Hypothalamus (tissue), 51 donors: Measurements from ENCODE around the gene SPATA6.
"Not testable (repeated sequence)": the region's sequence is repeated elsewhere in the genome, so short reads cannot be mapped to it uniquely, and the experiment has no call there.

ENCODE experiments used
- DNase-seq, 51 donors: peaks; one replicate each; lab custom pipeline; 2025; lab: John Stamatoyannopoulos, UW

SPATA6 gene

DNA sequence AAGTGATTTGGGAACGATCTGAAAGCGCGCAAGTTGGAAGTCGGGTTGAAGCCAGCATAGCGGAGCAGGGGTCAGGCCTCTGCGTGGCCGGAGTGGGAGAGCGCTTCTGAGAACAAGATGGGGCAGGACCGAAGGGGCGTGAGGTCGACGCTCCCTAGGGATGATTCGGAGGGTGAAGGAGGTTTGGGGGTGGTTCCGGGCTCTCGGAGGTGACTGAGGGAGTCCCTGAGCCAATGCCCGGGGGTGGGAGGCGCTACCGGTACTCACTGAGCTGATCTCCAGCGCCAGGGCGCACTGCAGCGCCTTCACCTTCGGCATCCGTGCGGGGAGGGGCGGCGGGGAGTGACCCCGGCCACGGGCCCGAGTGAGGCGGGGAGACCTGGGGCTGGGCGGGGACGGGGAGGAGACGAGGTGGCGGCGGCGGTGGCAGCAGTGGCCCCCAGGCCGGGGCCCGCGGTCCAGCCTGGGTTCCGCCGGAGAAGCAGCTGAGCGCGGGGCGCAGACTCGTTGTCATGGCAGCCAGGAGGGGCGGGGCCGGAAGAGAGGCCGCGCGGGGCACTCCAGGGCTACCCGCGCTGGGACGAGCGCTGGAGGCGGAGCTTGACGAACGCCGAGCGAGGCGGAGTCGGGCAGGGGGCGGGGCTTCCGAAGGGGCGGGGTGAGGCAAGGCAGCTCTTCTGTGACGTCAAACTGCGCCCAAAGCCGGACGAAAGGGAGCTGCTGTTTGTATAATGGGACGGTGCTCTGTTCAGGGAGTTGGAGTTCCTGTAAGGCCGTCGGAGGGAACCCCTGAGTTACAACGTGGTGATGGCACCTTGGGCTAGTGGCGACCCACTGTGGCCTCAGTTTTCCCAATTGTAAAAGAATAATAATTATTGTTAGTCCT lies at the start of gene SPATA6:
Gene SPATA6, minus strand, starts transcription at position 514 of the 886 bp plus-strand sequence. Its CDS starts 196 bp downstream, at position 318.
- DNase-seq: peak; percentile 59 to 99 (median 95)

DNA sequence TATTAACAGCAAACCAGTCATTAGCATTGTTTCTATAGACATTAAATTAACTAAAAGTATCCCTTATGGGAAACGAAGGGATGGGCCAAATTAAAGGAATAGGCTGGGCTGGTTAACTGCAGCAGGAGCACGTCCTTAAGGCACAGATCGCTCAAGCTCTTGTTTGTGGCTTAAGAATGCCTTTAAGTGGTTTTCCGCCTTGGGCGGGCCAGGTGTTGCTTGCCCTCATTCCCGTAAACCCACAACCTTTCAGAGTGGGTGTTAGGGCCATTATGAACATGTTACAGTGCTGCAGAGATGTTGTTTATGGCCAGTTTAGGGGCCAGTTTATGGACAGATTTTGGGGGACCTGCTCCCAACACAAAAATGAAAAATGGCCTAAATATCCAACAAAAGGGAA lies 47.9 kb upstream of the SPATA6 start:
- not testable (repeated sequence) for DNase-seq

- no peak for DNase-seq
Observed at GRCh38 chr1:48506870-48507269, 34.9 kb upstream of the SPATA6 start.

- DNase-seq: no peak
Observed at GRCh38 chr1:48500541-48501450, 28.8 kb upstream of the SPATA6 start.

- DNase-seq: no peak
Observed at GRCh38 chr1:48499211-48499735, 27.3 kb upstream of the SPATA6 start.

- peak; percentile 3 to 93 (median 65) for DNase-seq
Observed at GRCh38 chr1:48498096-48498791, 26.2 kb upstream of the SPATA6 start.

DNA sequence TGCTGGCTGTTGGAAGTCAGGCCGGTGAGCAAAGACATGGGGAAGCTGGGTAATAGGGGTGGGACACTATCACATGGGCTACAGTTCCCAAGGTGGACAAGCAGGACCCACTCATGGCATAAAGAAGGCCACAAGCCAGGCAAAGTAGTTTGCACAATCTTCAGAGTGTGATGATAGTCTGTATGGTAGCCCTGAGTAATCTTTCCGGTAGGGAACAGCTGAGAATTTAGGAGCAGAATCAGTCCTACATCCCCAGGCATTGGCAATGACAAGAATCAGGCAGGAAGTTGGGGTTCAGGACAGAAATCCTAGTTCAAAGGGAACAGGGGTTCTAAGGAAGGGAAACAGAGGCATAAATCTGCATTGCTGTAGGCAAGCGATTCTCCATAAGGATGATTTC lies 23.9 kb upstream of the SPATA6 start:
- no peak for DNase-seq

GRCh38 chr1:48495166-48495565 lies 23.2 kb upstream of the SPATA6 start:
- no peak for DNase-seq

DNA sequence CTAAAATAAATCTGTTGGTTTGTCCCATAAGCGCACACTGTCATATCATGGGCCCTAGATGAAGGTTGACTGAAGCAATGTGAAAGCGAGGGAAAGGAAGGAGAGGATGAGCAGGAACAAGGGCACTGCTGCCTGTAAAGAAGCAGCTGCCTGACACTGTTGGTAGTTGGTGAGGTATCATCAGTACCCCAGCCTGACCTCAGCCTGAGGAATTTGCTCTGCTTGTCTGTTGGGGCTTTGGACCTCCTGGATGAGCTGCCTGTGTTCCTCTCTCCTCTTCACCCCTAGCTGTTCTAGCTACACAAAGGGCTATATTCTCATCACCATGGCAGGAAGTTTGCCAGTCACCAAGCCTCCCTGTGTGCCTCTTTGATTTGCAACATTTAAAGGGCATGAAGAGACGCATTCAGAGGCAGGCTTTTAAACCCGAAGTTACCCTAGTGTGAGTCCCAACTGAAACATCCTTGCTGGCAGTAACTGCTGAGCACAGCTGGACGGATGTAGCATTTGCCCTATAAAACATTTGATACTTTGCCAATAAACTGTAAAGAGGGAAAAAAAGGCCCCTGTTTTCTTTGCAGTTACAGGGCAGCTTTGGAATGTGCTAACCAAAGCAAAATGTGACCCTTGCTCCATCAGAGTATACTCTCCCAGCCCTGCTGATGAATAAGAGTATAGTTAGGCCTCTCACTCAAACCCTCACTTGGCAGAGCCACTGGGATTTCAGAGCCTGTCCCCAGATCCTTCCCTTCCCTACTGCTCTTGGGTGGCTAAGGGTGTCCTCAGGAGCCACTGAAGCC lies 22.2 kb upstream of the SPATA6 start:
- DNase-seq: peak in 41 of 51 donors; percentile 6 to 90 (median 54)

- DNase-seq: no peak
Observed at GRCh38 chr1:48493041-48493440, 21.0 kb upstream of the SPATA6 start.

- DNase-seq: peak in 1 of 51 donors; percentile 23
Observed at GRCh38 chr1:48492392-48492791, 20.4 kb upstream of the SPATA6 start.

DNA sequence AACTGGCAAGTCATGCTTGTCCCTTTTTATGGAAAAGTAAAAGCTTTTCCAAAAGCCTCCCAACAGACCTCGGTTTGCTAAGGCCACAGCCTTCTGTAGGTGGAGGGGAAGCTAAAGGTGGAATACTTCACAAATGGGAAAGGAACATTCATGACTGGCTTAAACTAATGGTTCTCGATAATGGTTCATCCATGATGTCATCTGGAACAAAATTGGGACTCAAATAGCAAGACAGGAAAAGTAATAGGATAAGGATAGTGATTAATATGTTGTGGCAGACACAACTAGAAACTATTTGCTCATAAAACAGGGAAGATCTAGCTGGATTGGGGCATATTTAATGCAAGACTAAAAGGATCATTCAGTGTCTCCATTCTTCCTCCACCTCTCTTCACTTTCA lies 16.7 kb upstream of the SPATA6 start:
- no peak for DNase-seq

DNA sequence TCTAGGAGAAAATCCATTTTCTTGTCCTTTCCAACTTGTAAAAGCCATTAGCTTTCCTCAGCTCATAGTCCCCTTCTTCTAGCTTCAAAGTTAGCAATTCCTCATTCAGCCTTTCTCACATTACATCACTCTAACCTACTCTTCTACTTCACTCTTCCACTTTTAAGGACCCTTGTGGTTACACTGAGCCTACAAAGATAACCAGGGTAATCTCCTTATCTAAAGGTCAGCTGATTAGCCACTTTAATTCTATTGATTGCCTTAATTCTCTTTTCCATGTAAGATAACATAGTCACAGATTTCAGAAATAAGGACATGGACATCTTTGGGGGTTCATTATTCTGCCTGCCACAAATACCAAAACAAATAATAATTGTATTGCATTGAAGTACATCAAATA lies 8.5 kb upstream of the SPATA6 start:
- no peak for DNase-seq

GRCh38 chr1:48480023-48480422 lies 8.0 kb upstream of the SPATA6 start:
- DNase-seq: not testable (repeated sequence)

DNA sequence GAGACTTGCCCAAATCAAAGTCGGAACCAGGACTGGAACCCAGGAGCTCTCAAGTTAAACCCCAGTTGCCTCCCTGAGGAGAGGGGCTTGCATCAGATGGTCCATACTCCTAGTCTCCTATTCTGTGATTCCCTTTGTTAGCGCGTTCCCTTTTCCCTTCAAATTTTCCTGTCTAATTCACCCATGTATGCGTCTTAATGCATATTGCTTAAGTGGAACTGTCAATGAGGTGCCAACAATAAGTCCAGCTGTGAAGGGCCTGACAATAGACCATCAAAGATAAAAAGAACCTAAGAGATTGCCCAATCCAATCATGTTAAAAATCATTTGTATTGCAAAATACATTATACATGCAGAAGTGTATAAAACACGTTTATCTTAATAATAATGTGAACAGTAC lies 634 bp upstream of the SPATA6 start:
- no peak for DNase-seq

GRCh38 chr1:48470950-48471690 lies 884 bp downstream of the SPATA6 start:
- peak in 10 of 51 donors; percentile 20 to 68 (median 30) for DNase-seq

GRCh38 chr1:48470481-48470855 lies 1.5 kb downstream of the SPATA6 start:
- DNase-seq: peak in 23 of 51 donors; percentile 5 to 82 (median 32)

GRCh38 chr1:48469616-48470480 lies 2.2 kb downstream of the SPATA6 start:
- peak in 29 of 51 donors; percentile 7 to 82 (median 44) for DNase-seq
